Left lung (tissue), 10 donors: ENCODE measurements around the gene CPT1B. TPM values are rescaled to one million over a fixed set of nuclear protein-coding genes. Genes with fewer than 3 reads are reported as not detected.
A peak's percentile ranks its signal among the peaks of the same experiment; 100 is the strongest.

Experiments used
- ATAC-seq: fragments of 200-7000 bp; cut with Tn5 transposase; one replicate; pipeline ENCODE4 v1.9.1; 2020; ENCODE audit warnings: moderate library complexity
- DNase-seq, 4 donors: peaks; one replicate each; pipeline ENCODE4 v3.0.0-alpha.2; 2013 to 2020
- H3K27ac ChIP-seq, 2 donors: fragments of 200-600 bp; sonication (generic) in 1 of 2; one replicate each; pipeline versions ENCODE4 v1.5.0 to v1.8.0; 2020 to 2021
- H3K27me3 ChIP-seq, 2 donors: fragments of 200-600 bp; sonication (generic) in 1 of 2; one replicate each; pipeline versions ENCODE4 v1.5.0 to v1.8.0; 2020 to 2021
- H3K36me3 ChIP-seq, 2 donors: fragments of 200-600 bp; sonication (generic) in 1 of 2; one replicate each; pipeline versions ENCODE4 v1.5.0 to v1.8.0; 2020 to 2021
- H3K4me1 ChIP-seq, 2 donors: fragments of 200-600 bp; one replicate each; pipeline ENCODE4 v1.8.0; 2021
- H3K4me3 ChIP-seq, 2 donors: fragments of 200-600 bp; sonication (generic) in 1 of 2; one replicate each; pipeline versions ENCODE4 v1.5.0 to v1.8.0; 2020 to 2021; ENCODE audit warnings: mild to moderate bottlenecking in 1 of 2
- H3K9me3 ChIP-seq, 2 donors: fragments of 200-600 bp; sonication (generic) in 1 of 2; one replicate each; pipeline versions ENCODE4 v1.5.0 to v1.8.0; 2020 to 2021
- intact Hi-C, 2 donors: fragments of 100-400 bp; cut with DNase I; formaldehyde crosslinking; loops; one replicate each; pipeline versions ENCODE4 v1.11.2 to v1.14.2; 2022
- polyA plus RNA-seq, 6 donors: library from polyadenylated mRNA; unstranded; fragments of 120-200 nt; gene quantifications; one replicate each; pipeline ENCODE4 v1.2.1, GENCODE V29; 2013; ENCODE audit not compliant: insufficient read length in 6 of 6
- total RNA-seq, 2 donors: library from RNA; stranded (reverse); fragmentation: NEBNext Ultra II Directional; extraction: Animal tissue kit (Norgen Biotek cat#: 25700); gene quantifications; one replicate each; pipeline ENCODE4 v1.2.1, GENCODE V29; 2021
- TF ChIP-seq, protein P1 (sequence below), 2 donors: fragments of 200-600 bp; sonication (generic) in 1 of 2; IDR thresholded peaks; one replicate each; pipeline versions ENCODE4 v1.5.0 to v1.8.0; 2021; ENCODE audit warnings: antibody characterized with exemption in 2 of 2
- donor health status: DM: no; HTN: yes; CAD: no.
- donor health status: DM: no; HTN: no; CAD: no.

The CPT1B gene
- total and polyA plus RNA-seq, 8 donors, result 9.8 to 20.0 (median 13.4) TPM

DNA sequence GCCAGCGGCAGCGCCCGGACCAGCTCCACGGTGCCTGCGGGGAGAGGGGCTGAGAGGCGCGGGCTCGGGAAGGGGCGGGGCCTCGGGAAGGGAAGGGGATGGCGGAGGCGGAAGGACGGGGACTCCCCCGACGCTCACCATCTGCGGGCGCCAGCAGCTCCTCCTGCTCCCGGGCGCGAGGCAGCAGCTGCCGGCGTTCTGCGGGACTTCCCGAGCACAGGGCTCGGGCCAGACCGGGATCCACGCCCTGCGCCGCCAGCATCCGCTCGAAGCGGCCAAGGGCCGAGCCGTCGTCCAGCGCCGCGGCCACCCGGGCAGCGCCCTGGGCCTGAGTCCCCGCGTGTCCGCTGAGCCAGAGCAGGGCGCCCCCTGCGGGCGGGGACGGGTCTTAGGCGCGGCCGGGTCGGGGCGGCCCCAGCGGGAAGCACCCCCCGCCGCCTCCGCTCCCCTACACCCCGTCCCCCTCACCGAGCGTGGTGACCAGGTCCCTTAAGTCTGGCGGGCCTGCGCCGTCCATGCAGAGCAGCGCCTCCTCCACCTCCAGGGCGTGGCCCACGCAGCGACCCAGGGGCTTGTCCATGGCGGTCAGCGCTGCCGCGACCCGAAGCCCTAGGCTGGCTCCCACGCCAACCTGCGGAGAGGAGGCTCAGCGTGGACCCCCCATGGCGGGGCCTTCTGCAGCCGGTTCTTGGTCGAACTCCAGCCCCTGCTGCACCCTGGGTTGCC, 52.0 kb downstream of the CPT1B start:
- Histone ChIP-seq H3K27me3 (no peaks in the 10 kb centered on the region), H3K4me1 (peaks cover 19 to 46% of the 10 kb centered on the region in 2 donors), H3K27ac (peak overlapping the region; percentile 99), H3K36me3 (peaks cover 0 to 51% of the 10 kb centered on the region in 2 donors), H3K9me3 (no peaks in the 10 kb centered on the region), H3K4me3 (peak overlapping the region; percentile 85 to 86)
- intact Hi-C loops, result no loop called here
- TF ChIP-seq, protein P1, sequence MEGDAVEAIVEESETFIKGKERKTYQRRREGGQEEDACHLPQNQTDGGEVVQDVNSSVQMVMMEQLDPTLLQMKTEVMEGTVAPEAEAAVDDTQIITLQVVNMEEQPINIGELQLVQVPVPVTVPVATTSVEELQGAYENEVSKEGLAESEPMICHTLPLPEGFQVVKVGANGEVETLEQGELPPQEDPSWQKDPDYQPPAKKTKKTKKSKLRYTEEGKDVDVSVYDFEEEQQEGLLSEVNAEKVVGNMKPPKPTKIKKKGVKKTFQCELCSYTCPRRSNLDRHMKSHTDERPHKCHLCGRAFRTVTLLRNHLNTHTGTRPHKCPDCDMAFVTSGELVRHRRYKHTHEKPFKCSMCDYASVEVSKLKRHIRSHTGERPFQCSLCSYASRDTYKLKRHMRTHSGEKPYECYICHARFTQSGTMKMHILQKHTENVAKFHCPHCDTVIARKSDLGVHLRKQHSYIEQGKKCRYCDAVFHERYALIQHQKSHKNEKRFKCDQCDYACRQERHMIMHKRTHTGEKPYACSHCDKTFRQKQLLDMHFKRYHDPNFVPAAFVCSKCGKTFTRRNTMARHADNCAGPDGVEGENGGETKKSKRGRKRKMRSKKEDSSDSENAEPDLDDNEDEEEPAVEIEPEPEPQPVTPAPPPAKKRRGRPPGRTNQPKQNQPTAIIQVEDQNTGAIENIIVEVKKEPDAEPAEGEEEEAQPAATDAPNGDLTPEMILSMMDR (IDR thresholded peaks at IDR 0.05), result peak; percentile 54 to 91
- ATAC-seq (peak; percentile 30), DNase-seq (peak; percentile 75 to 97 (median 88))

DNA sequence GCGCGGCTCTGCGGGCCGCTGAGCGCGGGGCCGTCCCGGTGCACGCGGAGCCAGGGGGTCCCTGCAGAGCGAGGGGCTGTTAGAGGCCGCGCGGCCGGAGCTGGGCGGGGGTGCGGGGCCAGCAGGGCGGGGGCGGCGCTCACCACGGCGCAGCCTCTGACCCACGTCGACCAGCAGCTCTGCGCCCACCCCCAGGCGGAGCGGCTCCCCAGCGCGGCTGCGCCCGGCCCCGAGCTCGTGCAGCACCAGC, 52.4 kb downstream of the CPT1B start:
- peak; percentile 4 for ATAC-seq
- Histone ChIP-seq H3K36me3 (peaks cover 0 to 56% of the 10 kb centered on the region in 2 donors), H3K27ac (peak overlapping the region; percentile 99), H3K4me1 (peaks cover 19 to 46% of the 10 kb centered on the region in 2 donors), H3K9me3 (no peaks in the 10 kb centered on the region), H3K4me3 (peak overlapping the region; percentile 85 to 86), H3K27me3 (no peaks in the 10 kb centered on the region)
- DNase-seq, result no peak
- TF ChIP-seq, protein P1 (IDR thresholded peaks at IDR 0.05), result no peak
- intact Hi-C loops, result no loop called here

DNA sequence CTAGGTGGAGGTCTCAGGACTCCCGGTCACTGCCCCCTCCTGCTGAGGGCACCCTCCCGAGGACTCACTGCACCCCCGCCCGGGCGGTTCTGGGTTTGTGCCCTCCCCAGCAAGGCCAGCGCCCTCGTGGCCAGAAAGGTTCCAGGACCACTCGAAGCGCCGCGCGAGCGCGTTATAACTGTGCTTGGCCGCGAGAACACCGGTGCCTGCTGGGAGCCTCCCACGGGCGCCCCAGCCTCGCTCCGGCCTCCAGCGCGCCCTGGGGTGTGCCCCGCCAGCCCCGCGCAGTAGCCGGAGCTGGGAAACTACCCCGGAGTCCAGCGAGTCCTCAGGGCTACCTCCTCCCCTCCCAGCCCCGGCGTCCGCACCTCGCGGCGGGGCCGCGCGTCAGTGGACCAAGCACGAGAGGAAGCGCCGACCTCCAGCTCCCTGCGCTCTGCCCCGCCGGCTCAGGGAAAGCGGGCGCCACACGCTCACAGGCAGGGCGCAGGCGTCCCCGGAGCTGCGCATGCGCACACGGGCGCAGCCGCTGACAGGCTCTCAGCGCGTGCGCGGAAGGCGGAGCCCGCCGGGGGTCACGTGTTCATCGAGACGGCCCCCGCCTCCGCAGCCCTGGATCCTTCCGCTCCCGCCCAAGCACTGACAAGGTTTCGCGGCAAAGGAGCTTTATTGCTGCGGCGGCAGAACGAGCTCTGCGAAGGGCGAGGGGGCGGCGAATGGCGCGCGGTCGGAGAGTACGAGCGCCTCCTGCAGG, 52.9 kb downstream of the CPT1B start, which contains the start of gene SCO2:
SCO2 (minus strand) TSS at position 495 of the 754 bp plus-strand sequence. CDS start 1,187 bp downstream, outside the sequence.
- ATAC-seq (peak; percentile 50), DNase-seq (peak; percentile 96 to 99 (median 98))
- Histone ChIP-seq H3K36me3 (peaks cover 0 to 61% of the 10 kb centered on the region in 2 donors), H3K27ac (peak within 1 kb of the TSS; percentile 99), H3K4me1 (peaks cover 19 to 46% of the 10 kb centered on the region in 2 donors), H3K9me3 (no peaks in the 10 kb centered on the region), H3K27me3 (no peaks in the 10 kb centered on the region), H3K4me3 (peak within 1 kb of the TSS; percentile 85 to 86)
- intact Hi-C loops, result no loop called here
- TF ChIP-seq, protein P1 (IDR thresholded peaks at IDR 0.05), result no peak

DNA sequence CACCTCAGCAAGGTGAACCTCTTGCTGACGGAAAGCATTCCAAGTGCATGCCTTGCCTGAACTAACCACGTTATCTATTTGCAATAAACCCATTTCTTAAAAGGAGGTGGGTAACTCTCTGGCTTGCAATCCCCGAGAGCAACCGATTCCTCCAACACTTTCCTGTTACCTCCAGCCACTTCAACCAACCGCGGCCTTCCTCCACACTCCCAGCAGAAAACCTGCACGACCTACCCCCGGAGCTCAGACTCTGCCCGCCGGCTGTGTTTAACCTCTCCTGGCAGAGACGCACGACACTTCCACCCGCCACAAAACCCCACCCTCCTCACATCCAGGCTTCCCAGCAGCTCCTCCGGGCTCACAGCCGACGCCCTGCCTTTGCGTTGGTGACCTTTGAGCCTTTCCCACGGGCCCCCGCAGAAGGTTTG, 53.5 kb downstream of the CPT1B start:
- intact Hi-C loops, result no loop called here
- H3K27me3 ChIP-seq, result no peaks in the 10 kb centered on the region
- peak overlapping the region; percentile 99 for H3K27ac ChIP-seq
- ATAC-seq (peak; percentile 0), DNase-seq (no peak)
- no peaks in the 10 kb centered on the region for H3K9me3 ChIP-seq
- TF ChIP-seq, protein P1 (IDR thresholded peaks at IDR 0.05), result no peak
- peaks cover 19 to 46% of the 10 kb centered on the region in 2 donors for H3K4me1 ChIP-seq
- H3K36me3 ChIP-seq, result peaks cover 0 to 67% of the 10 kb centered on the region in 2 donors
- peak overlapping the region; percentile 85 to 86 for H3K4me3 ChIP-seq
